ENCODE data around the gene BCL2L13. TPM values are rescaled to one million over a fixed set of nuclear protein-coding genes. Genes with fewer than 3 reads are reported as not detected.

The BCL2L13 gene
- total and polyA plus RNA-seq, 8 donors, result 13.7 to 74.1 (median 30.6) TPM

- TF ChIP-seq, protein P1, sequence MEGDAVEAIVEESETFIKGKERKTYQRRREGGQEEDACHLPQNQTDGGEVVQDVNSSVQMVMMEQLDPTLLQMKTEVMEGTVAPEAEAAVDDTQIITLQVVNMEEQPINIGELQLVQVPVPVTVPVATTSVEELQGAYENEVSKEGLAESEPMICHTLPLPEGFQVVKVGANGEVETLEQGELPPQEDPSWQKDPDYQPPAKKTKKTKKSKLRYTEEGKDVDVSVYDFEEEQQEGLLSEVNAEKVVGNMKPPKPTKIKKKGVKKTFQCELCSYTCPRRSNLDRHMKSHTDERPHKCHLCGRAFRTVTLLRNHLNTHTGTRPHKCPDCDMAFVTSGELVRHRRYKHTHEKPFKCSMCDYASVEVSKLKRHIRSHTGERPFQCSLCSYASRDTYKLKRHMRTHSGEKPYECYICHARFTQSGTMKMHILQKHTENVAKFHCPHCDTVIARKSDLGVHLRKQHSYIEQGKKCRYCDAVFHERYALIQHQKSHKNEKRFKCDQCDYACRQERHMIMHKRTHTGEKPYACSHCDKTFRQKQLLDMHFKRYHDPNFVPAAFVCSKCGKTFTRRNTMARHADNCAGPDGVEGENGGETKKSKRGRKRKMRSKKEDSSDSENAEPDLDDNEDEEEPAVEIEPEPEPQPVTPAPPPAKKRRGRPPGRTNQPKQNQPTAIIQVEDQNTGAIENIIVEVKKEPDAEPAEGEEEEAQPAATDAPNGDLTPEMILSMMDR (IDR thresholded peaks at IDR 0.05), result no peak
- intact Hi-C loops (cut with DNase I; ENCODE audit: low total_unique reads), result no loop called here
- 75 to 82% (median 79%) methylated on average over 24 to 27 of the region's 27 CpGs for WGBS, 5 donors
- H3K27me3 ChIP-seq, result peaks cover 0 to 2% (median 0%) of the 10 kb centered on the region in 3 donors
- H3K27ac ChIP-seq, result no peak overlapping the region
- no peaks in the 10 kb centered on the region for H3K9me3 ChIP-seq
- DNase-seq, result no peak
- H3K4me3 ChIP-seq, result peak overlapping the region in 3 of 4 donors; percentile 83 to 89 (median 83)
- no peaks in the 10 kb centered on the region for H3K36me3 ChIP-seq
- H3K4me1 ChIP-seq, result peaks cover 12 to 59% (median 30%) of the 10 kb centered on the region in 4 donors
These were observed 136.5 kb downstream of the BCL2L13 start for GRCh38 chr22:17774926-17775685.

- 81 to 88% (median 85%) methylated on average over 10 of the region's 10 CpGs for WGBS, 5 donors
- Histone ChIP-seq H3K4me3 (no peak overlapping the region), H3K27me3 (peaks cover 0 to 8% (median 0%) of the 10 kb centered on the region in 3 donors), H3K4me1 (peaks cover 13 to 58% (median 34%) of the 10 kb centered on the region in 4 donors), H3K9me3 (no peaks in the 10 kb centered on the region), H3K36me3 (no peaks in the 10 kb centered on the region), H3K27ac (no peak overlapping the region)
- TF ChIP-seq POLR2A (IDR thresholded peaks at IDR 0.05) (no peak), EP300 (IDR thresholded peaks at IDR 0.05) (no peak), POLR2AphosphoS5 (IDR thresholded peaks at IDR 0.05) (no peak)
- TF ChIP-seq, protein P1 (IDR thresholded peaks at IDR 0.05), result no peak
- DNase-seq, result no peak
- intact Hi-C loops (cut with DNase I; ENCODE audit: low total_unique reads), result no loop called here
These were observed 137.4 kb downstream of the BCL2L13 start for GRCh38 chr22:17775781-17776465.

GRCh38 chr22:17777005-17777716 is 138.6 kb downstream of the BCL2L13 start:
- Histone ChIP-seq H3K27me3 (peaks cover 0 to 8% (median 0%) of the 10 kb centered on the region in 3 donors), H3K4me3 (peak overlapping the region; percentile 20 to 38 (median 34)), H3K9me3 (no peaks in the 10 kb centered on the region), H3K27ac (peak overlapping the region; percentile 37 to 85 (median 66)), H3K4me1 (peaks cover 24 to 59% (median 41%) of the 10 kb centered on the region in 4 donors), H3K36me3 (no peaks in the 10 kb centered on the region)
- TF ChIP-seq POLR2AphosphoS5 (IDR thresholded peaks at IDR 0.05), result peak in 1 of 3 donors; percentile 8
- TF ChIP-seq POLR2A (IDR thresholded peaks at IDR 0.05), result no peak
- DNase-seq, result peak; percentile 55 to 71
- intact Hi-C loops (cut with DNase I; ENCODE audit: low total_unique reads), result no loop called here
- WGBS, 5 donors, result 66 to 71% (median 68%) methylated on average over 26 to 27 of the region's 27 CpGs

GRCh38 chr22:17777717-17778044 is 139.1 kb downstream of the BCL2L13 start:
- no peak for DNase-seq
- TF ChIP-seq POLR2AphosphoS5 (IDR thresholded peaks at IDR 0.05) (no peak), POLR2A (IDR thresholded peaks at IDR 0.05) (no peak)
- TF ChIP-seq, protein P1 (IDR thresholded peaks at IDR 0.05), result no peak
- Histone ChIP-seq H3K27me3 (peaks cover 0 to 8% (median 0%) of the 10 kb centered on the region in 3 donors), H3K36me3 (no peaks in the 10 kb centered on the region), H3K9me3 (no peaks in the 10 kb centered on the region), H3K4me3 (peak overlapping the region; percentile 20 to 38 (median 34)), H3K4me1 (peaks cover 23 to 59% (median 39%) of the 10 kb centered on the region in 4 donors), H3K27ac (peak overlapping the region; percentile 37 to 85 (median 66))
- intact Hi-C loops (cut with DNase I; ENCODE audit: low total_unique reads), result no loop called here
- 63 to 81% (median 70%) methylated on average over 6 of the region's 6 CpGs for WGBS, 5 donors

Measured in stomach (tissue), 9 donors.